ENCODE measurements around the gene ABCG4.
"Not testable (repeated sequence)": the region's sequence is repeated elsewhere in the genome, so short reads cannot be mapped to it uniquely, and the experiment has no call there.

The ABCG4 gene

GRCh38 chr11:119116235-119116594 is 32.6 kb upstream of the ABCG4 start:
- DNase-seq (ENCODE audit: low read depth), result no peak

GRCh38 chr11:119116601-119117000 is 32.3 kb upstream of the ABCG4 start:
- DNase-seq (ENCODE audit: low read depth), result no peak

- no peak for DNase-seq (ENCODE audit: low read depth)
Observed at GRCh38 chr11:119117004-119117706, 31.7 kb upstream of the ABCG4 start.

- no peak for DNase-seq (ENCODE audit: low read depth)
Observed at GRCh38 chr11:119118227-119118626, 30.6 kb upstream of the ABCG4 start.

GRCh38 chr11:119118946-119119345 is 29.9 kb upstream of the ABCG4 start:
- DNase-seq (ENCODE audit: low read depth), result no peak

- DNase-seq (ENCODE audit: low read depth), result no peak
Observed at GRCh38 chr11:119120639-119121007, 28.2 kb upstream of the ABCG4 start.

DNA sequence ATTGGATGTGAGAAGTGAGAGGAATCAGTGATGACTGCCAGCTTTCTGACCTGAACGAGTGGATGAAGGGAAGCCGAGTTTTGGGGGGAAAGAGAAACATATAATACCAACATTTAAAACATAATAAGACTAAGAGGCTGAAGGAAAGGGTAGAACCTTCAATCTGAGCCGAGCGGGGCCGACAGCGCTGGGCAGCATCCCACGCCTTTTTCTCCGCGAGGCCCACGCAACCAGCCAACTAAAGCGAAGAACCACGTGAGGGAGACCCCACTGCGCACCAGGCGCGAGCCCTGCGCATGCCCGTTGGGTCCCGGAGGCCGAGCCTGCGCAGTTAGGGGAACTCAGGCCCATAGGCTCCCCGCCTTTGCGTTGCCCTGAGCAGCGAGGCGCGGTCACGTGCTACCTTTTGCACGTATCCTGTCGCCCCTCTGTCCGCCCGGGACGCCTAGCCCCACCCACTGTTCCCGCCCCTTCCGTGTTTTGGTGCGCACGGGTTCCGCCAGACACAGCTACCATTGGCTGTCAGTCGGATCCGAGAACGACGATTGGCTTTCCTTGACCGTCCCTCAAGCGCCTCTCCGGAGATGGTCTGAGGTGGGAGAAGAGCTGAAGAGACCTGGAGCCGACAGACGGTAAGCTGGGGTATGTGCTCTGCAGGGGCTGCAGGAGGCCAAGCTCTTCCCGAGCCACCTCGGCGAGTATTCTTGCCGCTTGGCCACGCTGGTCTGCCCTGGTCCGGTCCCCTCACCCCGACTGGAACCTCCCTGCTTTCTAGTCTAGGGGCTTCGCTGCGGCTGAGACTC is 27.6 kb upstream of the ABCG4 start, which contains the start of gene HINFP:
Gene HINFP, plus strand, starts transcription at position 573 of the 803 bp plus-strand sequence. CDS start 5,365 bp downstream, outside the sequence.
- DNase-seq (ENCODE audit: low read depth), result peak; percentile 88

DNA sequence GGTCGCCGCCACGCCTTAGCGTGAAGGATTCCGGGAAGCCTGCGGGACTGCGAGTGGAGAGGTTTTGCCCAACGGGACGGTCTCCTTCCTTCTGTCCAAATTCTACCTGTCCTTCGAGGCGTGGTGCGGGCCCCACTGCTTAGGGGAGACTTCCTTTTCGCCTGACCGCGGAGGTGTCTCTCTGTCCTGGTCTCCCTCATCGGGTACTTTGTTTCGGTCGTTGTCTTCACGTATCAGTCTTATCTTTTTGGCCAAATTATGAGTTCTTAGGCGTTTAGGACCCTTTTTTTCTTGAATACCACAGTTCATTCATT is 27.1 kb upstream of the ABCG4 start:
- no peak for DNase-seq (ENCODE audit: low read depth)

DNA sequence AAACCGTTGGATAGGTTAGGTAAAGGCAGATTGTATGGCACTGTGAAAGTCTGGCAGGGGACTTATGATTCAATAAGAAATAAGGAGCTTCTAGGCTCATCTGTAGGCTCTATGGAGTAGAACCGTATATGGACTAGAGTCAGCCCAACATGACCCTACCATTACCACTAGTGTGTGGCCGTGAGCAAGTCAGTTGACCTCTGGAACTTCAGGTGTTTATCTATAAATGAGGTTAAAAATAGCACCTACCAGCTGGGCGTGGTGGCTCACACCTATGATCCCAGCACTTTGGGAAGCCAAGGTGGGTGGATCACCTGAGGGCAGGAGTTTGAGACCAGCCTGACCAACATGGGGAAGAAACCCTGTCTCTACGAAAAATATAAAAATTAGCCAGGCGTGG is 23.0 kb upstream of the ABCG4 start:
- DNase-seq (ENCODE audit: low read depth), result no peak

DNA sequence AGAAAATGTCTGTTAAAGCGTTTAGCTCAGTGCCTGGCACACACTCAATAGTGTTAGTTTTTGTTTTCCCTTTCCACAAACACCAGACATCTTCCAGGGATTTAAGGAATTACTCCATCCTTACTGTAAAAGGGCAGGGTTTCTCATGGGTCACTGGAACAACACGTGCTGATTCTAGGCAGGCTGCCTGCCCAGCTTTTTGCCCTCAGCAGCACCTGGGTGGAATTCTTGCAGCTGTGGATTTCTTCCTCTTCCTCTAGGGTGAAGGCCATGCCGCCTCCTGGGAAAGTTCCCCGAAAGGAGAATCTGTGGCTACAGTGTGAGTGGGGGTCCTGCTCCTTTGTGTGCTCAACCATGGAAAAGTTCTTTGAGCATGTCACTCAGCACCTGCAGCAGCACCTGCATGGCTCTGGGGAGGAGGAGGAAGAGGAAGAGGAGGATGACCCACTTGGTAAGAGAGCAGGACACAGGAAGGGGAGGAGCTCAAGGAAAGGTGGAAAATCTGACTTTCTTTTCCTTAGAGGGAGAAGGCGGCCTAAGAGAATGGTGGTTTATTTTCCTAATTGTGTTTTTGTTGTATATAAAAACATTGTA is 22.1 kb upstream of the ABCG4 start:
- no peak for DNase-seq (ENCODE audit: low read depth)

- DNase-seq (ENCODE audit: low read depth), result no peak
Observed at GRCh38 chr11:119130662-119131061, 18.2 kb upstream of the ABCG4 start.

- no peak for DNase-seq (ENCODE audit: low read depth)
Observed at GRCh38 chr11:119134389-119134978, 14.4 kb upstream of the ABCG4 start.

GRCh38 chr11:119139276-119139675 is 9.6 kb upstream of the ABCG4 start:
- DNase-seq (ENCODE audit: low read depth), result not testable (repeated sequence)

DNA sequence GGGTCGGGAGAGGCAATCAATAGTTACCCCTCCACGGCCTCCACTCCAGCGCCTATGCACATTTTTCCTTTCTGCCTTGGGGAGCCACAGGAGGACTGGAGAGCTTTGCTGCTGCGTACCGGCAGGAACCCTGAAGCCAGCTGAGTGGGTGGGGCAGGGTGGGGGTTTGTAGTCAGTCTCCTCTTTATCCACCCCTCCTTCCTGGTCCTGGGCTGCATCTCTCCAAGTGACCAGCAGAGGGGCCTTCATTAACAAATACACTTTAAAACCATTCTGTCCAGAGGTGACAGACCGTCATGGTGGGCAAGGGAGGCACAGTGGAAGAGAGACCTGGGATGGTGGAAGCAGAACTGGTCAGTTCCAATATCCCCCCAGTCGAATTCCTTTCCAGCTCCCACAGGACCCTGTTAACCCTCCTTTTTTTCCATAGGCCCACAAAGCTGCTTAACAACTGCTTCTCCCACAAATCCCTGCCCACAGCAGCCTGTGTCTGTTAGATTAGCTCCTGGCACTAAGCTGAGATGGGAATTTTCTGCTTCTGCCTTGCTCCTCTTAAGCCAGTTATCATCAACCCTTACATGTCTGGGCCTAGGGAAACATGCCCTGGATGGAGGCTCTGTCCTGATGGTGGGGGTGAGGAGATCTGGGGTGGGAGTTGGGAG is 3.9 kb upstream of the ABCG4 start:
- no peak for DNase-seq (ENCODE audit: low read depth)

- DNase-seq (ENCODE audit: low read depth), result no peak
Observed at GRCh38 chr11:119145551-119145950, 3.3 kb upstream of the ABCG4 start.

DNA sequence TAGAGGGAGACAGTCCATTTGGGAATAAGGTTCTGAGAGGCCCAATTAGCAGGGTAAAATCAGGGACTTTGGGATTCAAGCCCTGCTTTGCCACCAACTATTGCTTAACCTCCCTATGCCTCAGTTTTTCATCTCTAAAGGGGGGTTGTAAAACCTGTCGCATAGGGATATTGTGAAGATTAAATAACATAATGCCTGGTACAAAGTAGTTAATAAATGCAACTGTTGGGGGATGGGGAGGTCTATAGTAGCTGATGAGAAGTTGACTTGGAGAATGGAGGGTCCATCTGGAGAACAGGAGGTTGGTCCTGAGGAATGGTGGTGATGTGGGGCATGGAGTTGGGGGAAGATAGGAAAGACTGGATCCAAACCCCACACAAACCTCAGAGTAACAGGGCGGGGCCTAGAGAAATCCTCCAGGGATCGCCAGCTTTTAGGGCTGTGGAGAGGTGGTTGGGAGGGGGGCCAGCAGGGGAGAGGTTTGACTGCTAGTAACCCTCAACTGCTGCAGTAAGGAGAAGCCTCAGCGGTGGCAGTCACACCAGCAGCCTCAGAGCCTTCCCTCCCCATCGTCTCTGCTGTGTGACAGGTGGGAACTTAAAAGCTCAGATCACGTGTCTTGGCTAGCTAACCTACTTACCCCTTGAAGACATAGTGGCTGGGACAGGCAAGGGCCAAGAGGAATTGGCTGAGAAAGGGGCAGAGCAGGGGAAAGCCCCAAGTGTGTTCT is 1.1 kb upstream of the ABCG4 start:
- no peak for DNase-seq (ENCODE audit: low read depth)

- no peak for DNase-seq (ENCODE audit: low read depth)
Observed at GRCh38 chr11:119148720-119149017, 183 bp upstream of the ABCG4 start.

DNA sequence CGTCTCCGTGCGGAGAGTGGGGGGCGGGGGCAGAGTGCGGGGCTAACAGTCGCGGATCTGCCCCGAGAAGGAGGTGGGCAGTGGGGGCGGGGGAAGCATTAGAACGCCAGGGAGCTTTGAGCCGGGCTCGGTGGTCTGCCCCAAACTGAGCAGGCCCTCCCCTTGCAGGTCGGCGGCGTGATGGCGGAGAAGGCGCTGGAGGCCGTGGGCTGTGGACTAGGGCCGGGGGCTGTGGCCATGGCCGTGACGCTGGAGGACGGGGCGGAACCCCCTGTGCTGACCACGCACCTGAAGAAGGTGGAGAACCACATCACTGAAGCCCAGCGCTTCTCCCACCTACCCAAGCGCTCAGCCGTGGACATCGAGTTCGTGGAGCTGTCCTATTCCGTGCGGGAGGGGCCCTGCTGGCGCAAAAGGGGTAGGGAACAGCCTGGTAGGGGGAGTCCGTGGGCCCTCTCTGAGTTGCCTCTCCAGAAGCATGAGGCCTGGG is 979 bp downstream of the ABCG4 start:
- DNase-seq (ENCODE audit: low read depth), result no peak

- no peak for DNase-seq (ENCODE audit: low read depth)
Observed at GRCh38 chr11:119152043-119152442, 3.2 kb downstream of the ABCG4 start.

GRCh38 chr11:119152604-119153003 is 3.8 kb downstream of the ABCG4 start:
- no peak for DNase-seq (ENCODE audit: low read depth)

DNA sequence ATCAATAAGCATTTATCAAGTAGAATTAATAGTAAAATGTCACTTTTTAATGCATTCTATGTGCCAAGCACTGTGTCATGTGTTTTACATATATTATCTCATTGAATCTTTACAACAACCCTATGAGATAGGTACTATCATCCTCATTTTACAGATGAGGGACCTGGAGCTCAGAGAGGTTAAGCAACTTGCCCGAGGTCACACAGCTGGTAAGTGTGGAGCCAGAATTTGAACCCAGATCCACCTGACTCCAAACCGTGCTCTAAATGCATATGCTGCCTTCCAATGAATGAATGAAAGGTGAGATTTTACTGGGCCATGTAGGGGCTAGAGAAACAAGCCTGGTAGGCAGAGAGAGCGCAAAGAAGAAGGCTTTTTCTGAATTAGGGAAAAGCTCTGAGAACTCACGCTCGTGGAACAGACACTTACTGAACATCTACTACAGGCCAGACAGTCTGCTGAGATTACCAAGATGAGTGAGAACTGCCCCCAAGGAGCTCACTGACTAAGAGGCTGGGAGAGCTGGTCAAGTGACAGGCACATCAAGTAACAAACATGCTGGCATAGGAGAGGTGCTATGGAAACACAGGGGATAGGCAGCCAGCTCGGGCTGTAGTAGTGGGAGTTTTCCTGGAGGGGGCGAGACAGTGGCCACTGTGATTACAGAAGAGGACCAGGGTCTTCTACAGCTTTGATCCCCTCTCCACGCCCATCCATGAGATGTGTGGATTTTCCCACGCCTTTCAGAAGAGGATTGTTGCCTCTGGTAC is 4.4 kb downstream of the ABCG4 start:
- no peak for DNase-seq (ENCODE audit: low read depth)
